BJ (cell line): ENCODE measurements around the gene DHRSX. TPM values are rescaled to one million over a fixed set of nuclear protein-coding genes. Genes with fewer than 3 reads are reported as not detected.
"Not testable (repeated sequence)": the region's sequence is repeated elsewhere in the genome, so short reads cannot be mapped to it uniquely, and the experiment has no call there.

Experiments
- CTCF ChIA-PET: fragments of 350-600 bp; formaldehyde crosslinking; extraction: SDS; loops from one replicate; lab custom pipeline; 2021; ENCODE audit warnings: antibody characterized with exemption, inconsistent platforms; lab: Yijun Ruan, JAX
- POLR2A ChIA-PET: fragments of 300-600 bp; sonication (Branson Sonifier 250); formaldehyde crosslinking; extraction: SDS; loops from one replicate; lab custom pipeline; 2021; ENCODE audit warnings: antibody characterized with exemption; lab: Charles Lee
- DNase-seq: peaks from one replicate; pipeline ENCODE4 v3.0.0-alpha.2; 2011; ENCODE audit warnings: low read depth
- H3K27me3 ChIP-seq: 2 replicates; pipeline ENCODE4 v1.6.0; 2011; ENCODE audit warnings: low read length; ENCODE audit not compliant: control insufficient read depth, insufficient read depth
- H3K36me3 ChIP-seq: 2 replicates; pipeline ENCODE4 v1.5.1; 2011; ENCODE audit warnings: low read length; ENCODE audit not compliant: control insufficient read depth, insufficient read depth
- H3K4me3 ChIP-seq: 2 replicates; pipeline ENCODE4 v1.5.1; 2011; ENCODE audit warnings: low read depth, mild to moderate bottlenecking, control low read depth, low read length
- polyA plus RNA-seq: library from polyadenylated mRNA; depleted of rRNA; stranded (reverse); fragments of >200 nt; gene quantifications from 2 replicates; pipeline ENCODE4 v1.2.3, GENCODE V29; 2011
- TF ChIP-seq, protein P1 (sequence below): IDR thresholded peaks from 2 replicates; pipeline ENCODE4 v1.5.1; 2011; ENCODE audit warnings: low read depth, mild to moderate bottlenecking, control low read depth, inconsistent platforms, low read length, moderate library complexity; ENCODE audit not compliant: insufficient read depth

The DHRSX gene
- polyA plus RNA-seq, 1 experiment = 66.2 TPM

DNA sequence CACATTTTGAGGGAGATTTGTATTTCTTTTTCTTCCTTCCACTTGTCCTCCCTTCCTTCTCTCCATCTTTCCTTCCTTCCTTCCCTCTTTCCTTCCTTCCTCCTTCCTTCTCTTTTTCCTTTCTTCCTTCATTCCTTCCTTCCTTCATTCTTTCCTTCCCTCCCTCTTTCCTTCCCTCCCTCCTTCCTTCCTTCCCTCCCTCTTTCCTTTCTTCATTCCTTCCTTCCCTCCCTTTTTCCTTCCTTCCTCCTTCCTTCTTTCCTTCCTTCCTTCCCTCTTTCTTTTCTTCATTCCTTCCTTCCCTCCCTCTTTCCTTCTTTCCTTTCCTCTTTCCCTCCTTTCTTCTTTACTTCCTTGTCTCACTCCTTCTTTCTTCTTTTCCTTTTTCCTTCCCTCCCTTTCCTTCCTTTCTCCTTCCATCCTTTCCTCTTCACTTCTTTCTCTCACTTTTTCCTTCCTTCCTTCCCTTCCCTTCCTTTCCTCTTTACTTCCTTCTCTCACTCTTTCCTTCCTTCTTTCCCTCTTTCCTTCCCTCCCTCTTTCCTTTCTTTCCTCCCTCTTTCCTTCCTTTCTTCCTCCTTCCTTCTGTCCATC, 74.4 kb downstream of the DHRSX start:
- ChIA-PET POLR2A (no interaction called here), CTCF (no interaction called here)
- Histone ChIP-seq H3K36me3 (peaks cover 3% of the 10 kb centered on the region; the same call in 1 of the 2 replicates), H3K27me3 (no peaks in the 10 kb centered on the region), H3K4me3 (no peak overlapping the region)
- TF ChIP-seq, protein P1, sequence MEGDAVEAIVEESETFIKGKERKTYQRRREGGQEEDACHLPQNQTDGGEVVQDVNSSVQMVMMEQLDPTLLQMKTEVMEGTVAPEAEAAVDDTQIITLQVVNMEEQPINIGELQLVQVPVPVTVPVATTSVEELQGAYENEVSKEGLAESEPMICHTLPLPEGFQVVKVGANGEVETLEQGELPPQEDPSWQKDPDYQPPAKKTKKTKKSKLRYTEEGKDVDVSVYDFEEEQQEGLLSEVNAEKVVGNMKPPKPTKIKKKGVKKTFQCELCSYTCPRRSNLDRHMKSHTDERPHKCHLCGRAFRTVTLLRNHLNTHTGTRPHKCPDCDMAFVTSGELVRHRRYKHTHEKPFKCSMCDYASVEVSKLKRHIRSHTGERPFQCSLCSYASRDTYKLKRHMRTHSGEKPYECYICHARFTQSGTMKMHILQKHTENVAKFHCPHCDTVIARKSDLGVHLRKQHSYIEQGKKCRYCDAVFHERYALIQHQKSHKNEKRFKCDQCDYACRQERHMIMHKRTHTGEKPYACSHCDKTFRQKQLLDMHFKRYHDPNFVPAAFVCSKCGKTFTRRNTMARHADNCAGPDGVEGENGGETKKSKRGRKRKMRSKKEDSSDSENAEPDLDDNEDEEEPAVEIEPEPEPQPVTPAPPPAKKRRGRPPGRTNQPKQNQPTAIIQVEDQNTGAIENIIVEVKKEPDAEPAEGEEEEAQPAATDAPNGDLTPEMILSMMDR = no peak
- no peak for DNase-seq

DNA sequence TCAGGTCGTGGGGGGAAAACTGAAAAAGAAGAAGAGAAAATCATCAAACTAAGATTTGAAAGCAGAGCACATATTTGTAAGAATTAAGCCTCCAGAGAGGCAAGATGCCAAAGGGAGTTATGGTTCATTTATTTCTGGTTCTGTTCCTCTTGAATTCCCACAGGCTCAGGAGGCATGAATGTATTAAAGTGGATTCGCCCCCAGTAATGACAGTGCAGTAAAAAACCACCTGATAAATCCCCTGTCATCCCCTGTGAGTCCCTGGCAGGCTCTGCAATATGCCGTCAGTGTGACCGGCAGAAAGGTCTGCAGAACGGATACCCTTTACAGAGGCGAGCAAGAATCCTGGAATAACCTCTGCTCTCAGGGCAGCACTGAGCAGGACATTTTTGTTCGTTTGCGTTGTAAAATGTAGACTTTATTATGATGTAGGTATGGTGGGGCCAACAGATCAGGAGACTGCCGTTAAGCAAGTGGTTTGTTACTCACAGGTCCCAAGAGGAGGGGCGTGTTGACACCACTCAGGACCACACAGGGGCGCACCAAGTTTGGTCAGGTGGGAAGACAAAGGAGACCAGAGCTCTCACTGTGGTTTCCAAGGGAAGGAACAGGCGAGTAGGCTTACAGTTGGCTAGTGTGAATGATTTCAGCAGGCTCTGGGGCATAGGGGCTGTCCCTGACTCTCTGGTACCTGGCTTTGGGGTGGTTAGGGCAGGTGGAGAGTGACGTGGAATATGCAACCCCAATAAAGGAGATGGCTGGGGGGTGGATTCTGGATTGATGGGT, 75.3 kb downstream of the DHRSX start:
- TF ChIP-seq, protein P1 = no peak
- Histone ChIP-seq H3K27me3 (no peaks in the 10 kb centered on the region), H3K4me3 (no peak overlapping the region), H3K36me3 (peaks cover 2% of the 10 kb centered on the region)
- POLR2A ChIA-PET = no interaction called here
- DNase-seq = no peak
- CTCF ChIA-PET = no interaction called here

DNA sequence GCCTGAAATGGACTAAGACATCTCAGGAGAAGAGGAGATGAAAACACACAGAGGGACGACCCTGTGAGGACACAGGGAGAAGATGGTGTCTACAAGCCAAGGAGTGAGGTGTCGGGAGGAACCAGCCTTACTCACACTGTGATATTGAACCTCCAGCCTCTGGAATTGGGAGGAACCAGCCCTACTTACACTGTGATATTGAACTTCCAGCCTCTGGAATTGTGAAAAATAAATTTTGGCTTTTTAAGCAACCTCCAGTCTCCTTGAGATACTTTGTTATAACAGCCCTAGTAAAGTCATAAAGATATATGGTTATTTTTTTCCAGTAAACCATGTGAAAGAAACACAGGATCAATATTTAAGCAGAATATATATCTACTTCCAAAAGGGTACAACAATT, 76.5 kb downstream of the DHRSX start:
- Histone ChIP-seq H3K36me3 (no peaks in the 10 kb centered on the region; the same call in 1 of the 2 replicates), H3K27me3 (no peaks in the 10 kb centered on the region), H3K4me3 (no peak overlapping the region)
- POLR2A ChIA-PET = no interaction called here
- TF ChIP-seq, protein P1 = no peak
- CTCF ChIA-PET = no interaction called here
- DNase-seq = no peak

DNA sequence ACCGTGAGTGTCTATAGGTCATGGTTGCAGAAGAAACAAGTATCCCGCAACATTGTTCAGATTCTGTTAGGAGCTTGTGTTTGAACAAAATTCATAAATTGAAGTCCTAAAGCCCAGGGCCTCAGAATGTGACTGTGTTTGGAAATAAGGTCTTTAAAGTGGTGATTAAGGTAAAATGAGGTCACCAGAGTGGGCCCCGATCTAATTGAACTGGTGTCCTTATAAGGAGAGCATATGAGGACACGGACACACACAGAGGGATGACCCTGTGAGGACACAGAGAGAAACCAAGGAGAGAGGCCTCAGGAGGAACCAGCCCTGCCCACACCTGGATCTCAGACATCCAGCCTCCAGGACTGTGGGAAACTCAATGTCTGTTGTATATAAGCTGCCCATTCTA, 76.9 kb downstream of the DHRSX start:
- ChIA-PET CTCF (no interaction called here), POLR2A (no interaction called here)
- H3K36me3 ChIP-seq = no peaks in the 10 kb centered on the region; the same call in 1 of the 2 replicates
- H3K4me3 ChIP-seq = no peak overlapping the region
- H3K27me3 ChIP-seq = no peaks in the 10 kb centered on the region
- no peak for DNase-seq
- TF ChIP-seq, protein P1 = no peak

DNA sequence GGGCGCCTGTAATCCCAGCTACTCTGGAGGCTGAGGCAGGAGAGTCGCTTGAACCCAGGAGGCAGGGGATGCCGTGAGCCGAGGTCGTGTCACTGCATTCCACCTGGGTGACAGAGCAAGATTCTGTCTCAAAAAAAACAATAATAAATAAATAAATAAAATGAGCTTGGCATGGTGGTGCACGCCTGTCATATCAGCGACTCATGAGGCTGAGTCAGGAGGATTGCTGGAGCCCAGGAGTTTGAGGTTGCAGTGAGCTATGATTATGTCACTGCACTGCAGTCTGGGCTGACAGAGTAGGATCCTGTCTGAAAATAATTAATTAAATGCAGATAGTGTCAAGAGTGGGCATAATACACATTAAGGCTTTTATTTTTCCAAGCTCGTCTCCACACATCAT, 77.5 kb downstream of the DHRSX start:
- ChIA-PET CTCF (no interaction called here), POLR2A (no interaction called here)
- Histone ChIP-seq H3K4me3 (no peak overlapping the region), H3K36me3 (no peaks in the 10 kb centered on the region; the same call in 1 of the 2 replicates), H3K27me3 (no peaks in the 10 kb centered on the region)
- DNase-seq = peak; percentile 4
- TF ChIP-seq, protein P1 = no peak

DNA sequence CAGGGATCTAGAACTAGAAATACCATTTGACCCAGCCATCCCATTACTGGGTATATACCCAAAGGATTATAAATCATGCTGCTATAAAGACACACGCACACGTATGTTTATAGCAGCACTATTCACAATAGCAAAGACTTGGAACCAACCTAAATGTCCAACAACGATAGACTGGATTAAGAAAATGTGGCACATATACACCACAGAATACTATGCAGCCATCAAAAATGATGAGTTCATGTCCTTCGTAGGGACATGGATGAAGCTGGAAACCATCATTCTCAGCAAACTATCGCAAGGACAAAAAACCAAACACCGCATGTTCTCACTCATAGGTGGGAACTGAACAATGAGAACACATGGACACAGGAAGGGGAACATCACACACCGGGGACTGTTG, 81.4 kb downstream of the DHRSX start:
- H3K36me3 ChIP-seq, CTCF ChIA-PET, DNase-seq, H3K4me3 ChIP-seq, POLR2A ChIA-PET, H3K27me3 ChIP-seq: not testable (repeated sequence)
